Sigmoid colon (tissue), 4 donors: ENCODE measurements around the gene NME8.

Source experiments
- POLR2A ChIP-seq, 2 donors: fragments of 450-650 bp; IDR thresholded peaks; one replicate each; pipeline ENCODE4 v1.6.1; 2016; ENCODE audit warnings: antibody characterized with exemption in 2 of 2, mild to moderate bottlenecking in 2 of 2, moderate library complexity in 2 of 2
- POLR2AphosphoS5 ChIP-seq, 4 donors: sonication (generic); formaldehyde crosslinking; IDR thresholded peaks; one replicate each; pipeline ENCODE4 v1.6.1; 2017; ENCODE audit warnings: antibody characterized with exemption in 4 of 4

GRCh38 chr7:37945336-37945735 lies 96.9 kb downstream of the NME8 start:
- TF ChIP-seq POLR2AphosphoS5 (IDR thresholded peaks at IDR 0.05) (no peak), POLR2A (IDR thresholded peaks at IDR 0.05) (no peak)
